OCI-LY7 (cell line): ENCODE data around the gene CLEC4E. TPM values are rescaled to one million over a fixed set of nuclear protein-coding genes. Genes with fewer than 3 reads are reported as not detected.
A peak's percentile ranks its signal among the peaks of the same experiment; 100 is the strongest.

Experiments used
- BruUV-seq: library from RNA; stranded (reverse); fragments of 400-500 nt; replicated peaks from 2 replicates; lab custom pipeline; 2021; lab: Mats Ljungman, UMichigan
- CTCF ChIA-PET: fragments of 300-600 bp; sonication (Branson Sonifier 250); formaldehyde crosslinking; loops from one replicate; lab custom pipeline; 2022; ENCODE audit warnings: antibody characterized with exemption; ENCODE audit not compliant: unreplicated experiment; lab: Charles Lee
- POLR2A ChIA-PET: fragments of 300-600 bp; sonication (Branson Sonifier 250); formaldehyde crosslinking; loops from one replicate; lab custom pipeline; 2022; ENCODE audit warnings: antibody characterized with exemption; lab: Charles Lee
- DNase-seq: peaks from one replicate; pipeline ENCODE4 v3.0.0-alpha.2; 2015; ENCODE audit warnings: low spot score
- H2AFZ ChIP-seq: fragments of 200-600 bp; sonication (generic), shearing (Covaris generic); 2 replicates; pipeline ENCODE4 v1.6.1; 2014; ENCODE audit warnings: mild to moderate bottlenecking, antibody characterized with exemption, low read length, moderate library complexity
- H3K27ac ChIP-seq: fragments of 200-600 bp; sonication (generic); 2 replicates; pipeline ENCODE4 v1.5.1; 2014; ENCODE audit warnings: mixed run types, low read depth, mild to moderate bottlenecking, moderate library complexity, low read length, inconsistent platforms; ENCODE audit not compliant: poor library complexity, severe bottlenecking
- H3K36me3 ChIP-seq: fragments of 200-600 bp; sonication (generic); 2 replicates; pipeline ENCODE4 v1.6.1; 2014; ENCODE audit warnings: mild to moderate bottlenecking, antibody characterized with exemption, low read length, moderate library complexity, mixed read lengths; ENCODE audit not compliant: insufficient read depth
- H3K4me1 ChIP-seq: fragments of 200-600 bp; sonication (generic); 2 replicates; pipeline ENCODE4 v1.5.1; 2014; ENCODE audit warnings: mild to moderate bottlenecking, low read length; ENCODE audit not compliant: insufficient read depth, poor library complexity, severe bottlenecking
- H3K4me2 ChIP-seq: fragments of 200-600 bp; sonication (generic); 2 replicates; pipeline ENCODE4 v1.6.1; 2014; ENCODE audit warnings: mild to moderate bottlenecking, low read length
- H3K4me3 ChIP-seq: fragments of 200-600 bp; sonication (generic); 2 replicates; pipeline ENCODE4 v1.5.1; 2014; ENCODE audit warnings: mild to moderate bottlenecking, low read depth, low read length; ENCODE audit not compliant: poor library complexity, severe bottlenecking
- H3K79me2 ChIP-seq: fragments of 200-600 bp; sonication (generic); 2 replicates; pipeline ENCODE4 v1.6.1; 2016; ENCODE audit warnings: low read depth, mild to moderate bottlenecking, low read length, moderate library complexity, mixed read lengths; ENCODE audit not compliant: insufficient read depth
- H3K9me2 ChIP-seq: fragments of 200-600 bp; sonication (generic); 2 replicates; pipeline ENCODE4 v1.6.1; 2016; ENCODE audit warnings: mild to moderate bottlenecking, low read length, mixed read lengths; ENCODE audit not compliant: insufficient read depth
- H3K9me3 ChIP-seq: fragments of 200-600 bp; sonication (generic); 2 replicates; pipeline ENCODE4 v1.6.1; 2014; ENCODE audit warnings: mild to moderate bottlenecking, mixed run types, low read length, mixed read lengths
- H4K20me1 ChIP-seq: fragments of 200-600 bp; sonication (generic); 2 replicates; pipeline ENCODE4 v1.6.1; 2014; ENCODE audit warnings: mild to moderate bottlenecking, antibody characterized with exemption, low read length, moderate library complexity, mixed read lengths; ENCODE audit not compliant: insufficient read depth
- EZH2phosphoT487 ChIP-seq: fragments of 200-600 bp; sonication (generic); IDR thresholded peaks from 2 replicates; pipeline ENCODE4 v1.6.1; 2018; ENCODE audit warnings: low read depth, borderline replicate concordance, mild to moderate bottlenecking, mixed run types, antibody characterized with exemption, low read length, moderate library complexity, mixed read lengths
- intact Hi-C: fragments of 100-400 bp; cut with micrococcal nuclease; formaldehyde crosslinking; loops from one replicate; pipeline ENCODE4 v1.10.0; 2022; ENCODE audit not compliant: unreplicated experiment
- total RNA-seq, 2 experiments: library from RNA; depleted of rRNA in 1 of 2; stranded (reverse); fragments of >200 nt in 1 of 2; shearing (Covaris generic) in 1 of 2; gene quantifications; 2 replicates each; pipeline ENCODE4 v1.2.3, GENCODE V29; 2014 to 2022
- TF ChIP-seq, protein P1 (sequence below): fragments of 200-600 bp; sonication (generic); conservative IDR thresholded peaks from 2 replicates; pipeline ENCODE4 v1.5.1; 2014; ENCODE audit warnings: mild to moderate bottlenecking, antibody characterized with exemption, low read length, moderate library complexity, mixed read lengths

Gene CLEC4E
- total RNA-seq, 2 experiments from 2014 or later, result not detected

DNA sequence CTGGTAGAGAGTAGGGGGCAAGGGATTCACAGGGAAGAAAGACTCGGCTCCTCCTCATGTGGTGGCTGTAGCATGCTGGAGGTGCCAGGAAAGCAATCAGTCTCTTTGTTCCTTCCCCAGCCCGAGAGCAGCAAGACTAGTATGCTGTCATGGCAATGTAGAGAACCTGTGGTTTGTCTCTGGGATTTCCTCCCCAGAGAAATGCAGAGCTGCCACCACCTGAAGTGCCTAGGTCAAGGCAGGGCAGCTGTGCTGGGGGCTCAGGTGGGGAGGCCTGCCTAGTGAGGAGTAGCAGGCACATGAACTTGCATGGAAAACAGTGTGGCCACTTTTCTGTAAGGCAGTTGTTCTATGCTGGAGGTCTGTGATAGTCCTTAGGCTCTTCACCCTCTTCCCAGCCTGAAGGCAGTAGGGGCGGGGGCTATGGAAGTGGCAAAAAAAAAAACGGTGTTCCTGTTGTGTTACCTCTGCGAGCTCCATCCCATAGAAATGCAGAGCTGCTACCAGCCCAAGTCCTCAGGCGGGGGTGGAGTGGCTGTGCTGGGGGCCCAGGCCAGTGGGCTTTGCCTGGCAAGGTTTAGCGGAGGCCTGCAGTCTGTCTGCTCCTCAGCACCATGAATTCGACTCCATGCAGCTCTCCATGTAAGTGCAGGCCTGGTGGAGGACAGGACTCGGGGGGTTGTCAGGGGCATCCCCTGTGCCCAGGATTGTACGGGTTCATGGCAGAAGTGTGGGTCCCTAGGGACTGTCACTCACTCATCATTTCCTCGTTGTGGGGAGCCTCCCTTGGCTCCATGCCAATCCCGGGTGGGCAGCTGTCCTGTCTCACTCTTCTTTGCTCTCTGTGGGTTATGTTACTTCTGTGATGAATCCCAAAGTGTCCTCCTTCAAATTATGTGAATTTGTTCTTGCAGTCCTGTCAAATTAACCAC is 31.5 kb downstream of the CLEC4E start:
- intact Hi-C loops, result no loop called here
- Histone ChIP-seq H3K27ac (no peak overlapping the region), H3K4me3 (no peak overlapping the region), H3K79me2 (no peaks in the 10 kb centered on the region), H3K36me3 (no peaks in the 10 kb centered on the region), H3K9me3 (no peaks in the 10 kb centered on the region), H2AFZ (no peak overlapping the region), H3K9me2 (no peaks in the 10 kb centered on the region), H3K4me1 (peaks cover 5% of the 10 kb centered on the region), H3K4me2 (no peak overlapping the region), H4K20me1 (no peaks in the 10 kb centered on the region)
- POLR2A ChIA-PET, result interaction anchor here (0.6 kb wide), 1 partner anchor 17 kb away, joined by 3 read pairs; no protein-coding TSS in a partner anchor
- no TSS peak for BruUV-seq
- TF ChIP-seq EZH2phosphoT487, result no peak
- TF ChIP-seq, protein P1, sequence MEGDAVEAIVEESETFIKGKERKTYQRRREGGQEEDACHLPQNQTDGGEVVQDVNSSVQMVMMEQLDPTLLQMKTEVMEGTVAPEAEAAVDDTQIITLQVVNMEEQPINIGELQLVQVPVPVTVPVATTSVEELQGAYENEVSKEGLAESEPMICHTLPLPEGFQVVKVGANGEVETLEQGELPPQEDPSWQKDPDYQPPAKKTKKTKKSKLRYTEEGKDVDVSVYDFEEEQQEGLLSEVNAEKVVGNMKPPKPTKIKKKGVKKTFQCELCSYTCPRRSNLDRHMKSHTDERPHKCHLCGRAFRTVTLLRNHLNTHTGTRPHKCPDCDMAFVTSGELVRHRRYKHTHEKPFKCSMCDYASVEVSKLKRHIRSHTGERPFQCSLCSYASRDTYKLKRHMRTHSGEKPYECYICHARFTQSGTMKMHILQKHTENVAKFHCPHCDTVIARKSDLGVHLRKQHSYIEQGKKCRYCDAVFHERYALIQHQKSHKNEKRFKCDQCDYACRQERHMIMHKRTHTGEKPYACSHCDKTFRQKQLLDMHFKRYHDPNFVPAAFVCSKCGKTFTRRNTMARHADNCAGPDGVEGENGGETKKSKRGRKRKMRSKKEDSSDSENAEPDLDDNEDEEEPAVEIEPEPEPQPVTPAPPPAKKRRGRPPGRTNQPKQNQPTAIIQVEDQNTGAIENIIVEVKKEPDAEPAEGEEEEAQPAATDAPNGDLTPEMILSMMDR, result no peak
- CTCF ChIA-PET, result no interaction called here
- DNase-seq, result peak; percentile 13

DNA sequence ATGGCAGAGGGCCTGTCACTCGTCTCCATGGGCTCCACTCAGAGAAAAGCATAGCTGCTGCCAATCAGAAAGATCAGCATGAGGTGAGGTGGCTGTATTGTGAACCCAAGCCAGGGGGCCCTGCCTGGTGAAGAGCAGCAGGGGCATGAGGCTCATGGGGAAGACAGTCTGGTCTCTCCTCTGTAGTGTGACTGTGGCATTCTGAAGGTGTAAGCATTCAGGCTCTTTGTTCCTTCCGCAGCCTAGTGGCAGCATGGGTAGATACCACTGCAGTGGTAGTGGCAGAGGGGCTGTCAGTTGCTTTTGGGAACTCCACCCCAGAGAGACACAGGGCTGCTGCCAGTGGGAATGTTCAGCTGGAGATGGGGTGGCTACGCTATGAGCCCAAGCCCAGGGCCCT is 32.5 kb downstream of the CLEC4E start:
- intact Hi-C loops, result no loop called here
- CTCF ChIA-PET, result no interaction called here
- no peaks in the 10 kb centered on the region for H4K20me1 ChIP-seq
- no TSS peak for BruUV-seq
- TF ChIP-seq, protein P1, result no peak
- TF ChIP-seq EZH2phosphoT487, result no peak
- no peak overlapping the region for H3K4me2 ChIP-seq
- no peaks in the 10 kb centered on the region for H3K9me3 ChIP-seq
- no peak overlapping the region for H3K27ac ChIP-seq
- H3K9me2 ChIP-seq, result no peaks in the 10 kb centered on the region
- no peak overlapping the region for H3K4me3 ChIP-seq
- no peaks in the 10 kb centered on the region for H3K79me2 ChIP-seq
- H3K4me1 ChIP-seq, result peaks cover 5% of the 10 kb centered on the region
- DNase-seq, result no peak
- POLR2A ChIA-PET, result no interaction called here
- no peaks in the 10 kb centered on the region for H3K36me3 ChIP-seq
- H2AFZ ChIP-seq, result no peak overlapping the region

DNA sequence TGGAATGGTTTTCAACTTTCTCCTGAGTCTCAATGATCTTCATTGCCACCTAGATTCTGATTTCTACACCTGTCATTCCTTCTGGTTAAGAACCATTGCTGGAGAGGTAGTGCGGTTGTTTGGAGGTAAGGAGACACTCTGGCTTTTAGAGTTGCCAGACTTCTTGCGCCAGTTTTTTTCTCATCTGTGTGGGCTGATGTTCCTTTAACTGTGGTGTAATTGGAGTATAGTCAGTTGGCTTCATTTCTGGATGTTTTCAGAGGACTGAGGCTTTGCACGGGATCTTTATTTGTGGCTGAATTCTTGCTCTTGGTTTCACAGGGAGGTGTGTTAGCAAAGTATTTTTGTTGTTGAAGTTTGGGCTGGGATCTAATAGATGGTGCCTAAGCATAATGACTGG is 33.1 kb downstream of the CLEC4E start:
- Histone ChIP-seq H2AFZ (no peak overlapping the region), H3K4me2 (no peak overlapping the region), H3K9me2 (no peaks in the 10 kb centered on the region), H3K79me2 (no peaks in the 10 kb centered on the region), H3K4me1 (peaks cover 5% of the 10 kb centered on the region), H3K36me3 (no peaks in the 10 kb centered on the region), H4K20me1 (no peaks in the 10 kb centered on the region), H3K4me3 (no peak overlapping the region), H3K27ac (no peak overlapping the region), H3K9me3 (no peaks in the 10 kb centered on the region)
- intact Hi-C loops, result no loop called here
- no peak for DNase-seq
- POLR2A ChIA-PET, result no interaction called here
- BruUV-seq, result no TSS peak
- TF ChIP-seq, protein P1, result no peak
- TF ChIP-seq EZH2phosphoT487, result no peak
- CTCF ChIA-PET, result no interaction called here
